ENCODE data around the gene GSTM4. TPM values are rescaled to one million over a fixed set of nuclear protein-coding genes. Genes with fewer than 3 reads are reported as not detected.

GSTM4 gene
- total RNA-seq, 2 donors from 2014 or later: 8.4 to 25.1 TPM

- peak overlapping the region; percentile 90 to 97 for H3K27ac Mint-ChIP-seq
- H3K27me3 Mint-ChIP-seq: peaks cover 0 to 3% of the 10 kb centered on the region in 2 donors
- DNase-seq (ENCODE audit: low spot score): peak; percentile 97
- no peaks in the 10 kb centered on the region for H3K36me3 Mint-ChIP-seq
- peak overlapping the region; percentile 92 for H3K4me3 Mint-ChIP-seq
- peak; percentile 90 for ATAC-seq
- H3K4me1 Mint-ChIP-seq (ENCODE audit: low read depth in 2 of 2): peaks cover 46 to 57% of the 10 kb centered on the region in 2 donors
- no peaks in the 10 kb centered on the region for H3K9me3 Mint-ChIP-seq
Observed at GRCh38 chr1:109620841-109621286, 35.0 kb upstream of the GSTM4 start.

GRCh38 chr1:109621379-109622136 lies 34.3 kb upstream of the GSTM4 start:
- peaks cover 0 to 3% of the 10 kb centered on the region in 2 donors for H3K27me3 Mint-ChIP-seq
- peak overlapping the region; percentile 90 to 97 for H3K27ac Mint-ChIP-seq
- peak overlapping the region; percentile 92 for H3K4me3 Mint-ChIP-seq
- DNase-seq (ENCODE audit: low spot score) (no peak), ATAC-seq (peak in 1 of 2 donors; percentile 44)
- no peaks in the 10 kb centered on the region for H3K36me3 Mint-ChIP-seq
- H3K9me3 Mint-ChIP-seq: no peaks in the 10 kb centered on the region
- peaks cover 39 to 53% of the 10 kb centered on the region in 2 donors for H3K4me1 Mint-ChIP-seq (ENCODE audit: low read depth in 2 of 2)

GRCh38 chr1:109622137-109622892 lies 33.6 kb upstream of the GSTM4 start:
- DNase-seq (ENCODE audit: low spot score): no peak
- no peaks in the 10 kb centered on the region for H3K9me3 Mint-ChIP-seq
- H3K27me3 Mint-ChIP-seq: peaks cover 0 to 3% of the 10 kb centered on the region in 2 donors
- H3K36me3 Mint-ChIP-seq: no peaks in the 10 kb centered on the region
- peak overlapping the region; percentile 90 to 97 for H3K27ac Mint-ChIP-seq
- no peak for ATAC-seq
- peak overlapping the region; percentile 92 for H3K4me3 Mint-ChIP-seq
- peaks cover 31 to 47% of the 10 kb centered on the region in 2 donors for H3K4me1 Mint-ChIP-seq (ENCODE audit: low read depth in 2 of 2)

GRCh38 chr1:109622895-109623294 lies 33.0 kb upstream of the GSTM4 start:
- H3K27ac Mint-ChIP-seq: peak overlapping the region in 1 of 2 donors; percentile 90
- no peak for DNase-seq (ENCODE audit: low spot score)
- H3K36me3 Mint-ChIP-seq: no peaks in the 10 kb centered on the region
- H3K9me3 Mint-ChIP-seq: no peaks in the 10 kb centered on the region
- no peaks in the 10 kb centered on the region for H3K27me3 Mint-ChIP-seq
- ATAC-seq: no peak
- peaks cover 28 to 43% of the 10 kb centered on the region in 2 donors for H3K4me1 Mint-ChIP-seq (ENCODE audit: low read depth in 2 of 2)
- peak overlapping the region; percentile 92 for H3K4me3 Mint-ChIP-seq

DNA sequence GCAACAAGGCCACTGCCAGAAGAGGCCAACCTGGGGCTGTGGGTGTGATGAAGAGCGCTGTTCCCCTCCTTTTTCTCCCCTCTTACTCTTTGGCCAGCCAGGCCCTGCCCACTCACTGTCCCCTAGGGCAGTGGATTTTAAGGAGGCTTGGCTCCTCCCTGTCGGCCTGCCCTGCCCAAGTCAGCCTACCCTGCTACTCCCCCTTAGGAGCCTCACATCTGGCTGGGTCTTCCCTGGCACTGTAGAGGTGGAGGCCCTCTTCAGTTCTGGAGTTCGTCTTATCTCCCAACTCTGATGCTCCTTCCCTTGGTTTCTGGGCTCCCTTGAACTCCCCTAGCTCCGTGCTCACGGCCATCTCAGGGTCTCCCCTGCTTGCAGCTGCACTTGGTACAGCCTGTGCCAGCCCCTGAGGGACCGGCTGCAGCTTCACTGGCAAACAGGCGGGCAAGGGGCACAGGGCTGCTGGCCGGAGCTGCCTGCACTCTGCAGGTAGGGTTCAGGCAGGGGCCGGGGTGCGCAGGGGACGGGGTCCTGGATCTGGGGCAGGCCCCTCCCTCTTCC lies 32.2 kb upstream of the GSTM4 start:
- Mint-ChIP-seq H3K4me1 (ENCODE audit: low read depth in 2 of 2) (peaks cover 24 to 40% of the 10 kb centered on the region in 2 donors), H3K27me3 (no peaks in the 10 kb centered on the region), H3K27ac (peak overlapping the region; percentile 14 to 90), H3K9me3 (no peaks in the 10 kb centered on the region), H3K36me3 (no peaks in the 10 kb centered on the region), H3K4me3 (peak overlapping the region; percentile 15)
- ATAC-seq: no peak
- no peak for DNase-seq (ENCODE audit: low spot score)

DNA sequence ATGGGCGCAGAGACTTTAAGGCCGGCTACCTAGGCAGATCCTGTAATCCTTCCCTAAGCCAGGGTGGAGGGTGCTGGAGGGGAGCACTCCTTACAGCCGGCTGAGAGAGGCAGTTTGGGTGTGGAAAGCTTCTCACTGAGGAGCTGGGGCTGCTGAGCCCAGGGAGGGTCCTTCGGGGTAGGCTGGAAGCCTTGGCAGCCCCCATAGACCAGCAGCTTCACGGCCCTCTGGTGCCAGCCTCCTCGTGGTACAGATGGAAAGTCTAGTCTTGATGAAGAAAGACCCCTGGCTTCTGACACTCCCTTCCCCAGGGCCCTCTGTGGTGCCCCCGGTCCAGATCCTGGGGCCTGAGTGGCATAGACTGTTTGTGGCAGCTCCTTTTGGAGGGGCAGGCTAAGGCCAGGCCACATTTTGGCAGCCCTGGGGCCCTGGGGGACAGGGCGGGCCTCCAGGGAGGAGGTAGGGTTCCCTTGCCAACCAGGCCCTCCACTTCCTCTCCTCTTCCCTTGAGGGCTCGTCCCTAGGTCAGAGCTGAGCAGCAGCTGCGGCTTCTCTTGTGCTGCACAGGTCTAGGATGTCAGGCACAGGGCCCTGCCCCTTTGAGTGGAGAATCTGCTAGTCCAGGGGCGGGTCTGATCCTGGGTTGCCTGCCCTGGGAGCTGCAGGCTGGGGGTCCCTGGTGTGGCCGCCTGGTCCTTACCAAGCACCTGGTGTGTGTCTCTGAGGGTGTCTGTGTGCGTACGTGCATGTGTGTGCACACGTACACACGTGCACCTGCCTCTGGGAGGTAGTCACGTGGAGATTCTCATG lies 31.5 kb upstream of the GSTM4 start:
- DNase-seq (ENCODE audit: low spot score) (no peak), ATAC-seq (no peak)
- peaks cover 16 to 33% of the 10 kb centered on the region in 2 donors for H3K4me1 Mint-ChIP-seq (ENCODE audit: low read depth in 2 of 2)
- no peaks in the 10 kb centered on the region for H3K36me3 Mint-ChIP-seq
- H3K27ac Mint-ChIP-seq: peak overlapping the region; percentile 14 to 90
- no peaks in the 10 kb centered on the region for H3K9me3 Mint-ChIP-seq
- no peak overlapping the region for H3K4me3 Mint-ChIP-seq
- H3K27me3 Mint-ChIP-seq: no peaks in the 10 kb centered on the region

DNA sequence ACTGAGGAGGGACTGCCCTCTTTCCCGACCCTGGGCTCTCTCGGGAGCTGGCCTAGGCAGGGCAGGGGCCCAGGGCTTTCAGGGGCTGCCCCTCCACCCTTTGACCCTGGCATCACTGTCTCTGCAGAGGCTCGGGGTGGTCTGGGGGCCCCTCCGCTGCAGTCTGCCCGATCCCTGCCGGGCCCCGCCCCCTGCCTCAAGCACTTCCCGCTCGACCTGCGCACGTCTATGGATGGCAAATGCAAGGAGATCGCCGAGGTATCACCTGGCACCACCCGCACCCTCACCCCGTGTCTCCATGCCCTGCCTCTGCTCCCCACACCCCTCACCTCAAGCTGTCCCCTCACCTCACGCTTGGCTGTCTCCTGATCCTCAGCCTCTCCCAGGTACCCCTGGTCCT lies 30.7 kb upstream of the GSTM4 start:
- H3K27me3 Mint-ChIP-seq: no peaks in the 10 kb centered on the region
- no peaks in the 10 kb centered on the region for H3K36me3 Mint-ChIP-seq
- H3K27ac Mint-ChIP-seq: no peak overlapping the region
- H3K4me3 Mint-ChIP-seq: no peak overlapping the region
- no peak for DNase-seq (ENCODE audit: low spot score)
- no peak for ATAC-seq
- H3K9me3 Mint-ChIP-seq: no peaks in the 10 kb centered on the region
- H3K4me1 Mint-ChIP-seq (ENCODE audit: low read depth in 2 of 2): peaks cover 12 to 25% of the 10 kb centered on the region in 2 donors

DNA sequence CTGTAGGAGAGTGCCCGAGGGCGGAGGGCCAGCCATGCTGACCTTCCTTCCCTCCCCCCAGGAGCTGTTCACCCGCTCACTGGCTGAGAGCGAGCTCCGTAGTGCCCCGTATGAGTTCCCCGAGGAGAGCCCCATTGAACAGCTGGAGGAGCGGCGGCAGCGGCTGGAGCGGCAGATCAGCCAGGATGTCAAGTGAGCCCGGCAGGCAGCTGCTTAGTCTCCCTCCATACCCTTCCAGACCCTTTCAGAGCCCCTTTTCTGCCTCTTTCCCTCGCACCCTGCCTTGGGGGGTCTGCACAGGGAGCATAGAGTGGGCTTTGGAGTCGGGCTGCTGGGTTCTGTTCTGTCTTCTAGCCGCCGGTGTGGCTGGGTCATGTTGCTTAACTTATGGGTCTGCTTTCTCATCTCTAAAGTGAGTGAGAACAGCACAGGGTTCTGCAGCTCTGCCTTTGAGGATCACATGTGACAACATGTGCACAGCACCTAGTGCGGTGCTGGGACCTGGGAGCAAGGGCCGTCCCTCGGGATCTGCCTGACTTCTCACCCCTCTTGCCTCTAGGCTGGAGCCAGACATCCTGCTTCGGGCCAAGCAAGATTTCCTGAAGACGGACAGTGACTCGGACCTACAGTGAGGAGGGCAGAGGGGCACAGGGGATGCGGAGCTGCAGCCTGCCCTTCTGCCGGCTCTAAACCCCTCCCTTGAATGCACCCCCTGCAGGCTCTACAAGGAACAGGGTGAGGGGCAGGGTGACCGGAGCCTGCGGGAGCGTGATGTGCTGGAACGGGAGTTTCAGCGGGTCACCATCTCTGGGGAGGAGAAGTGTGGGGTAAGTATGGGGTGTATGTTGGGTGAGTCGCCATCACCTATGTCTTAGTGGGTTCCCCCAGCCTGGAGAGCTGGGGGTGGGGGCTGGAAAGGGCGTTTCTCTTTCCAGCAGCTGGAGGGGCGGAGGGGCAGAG lies 30.0 kb upstream of the GSTM4 start:
- ATAC-seq: no peak
- Mint-ChIP-seq H3K4me3 (no peak overlapping the region), H3K4me1 (ENCODE audit: low read depth in 2 of 2) (peaks cover 12 to 19% of the 10 kb centered on the region in 2 donors), H3K27ac (no peak overlapping the region), H3K36me3 (no peaks in the 10 kb centered on the region), H3K27me3 (no peaks in the 10 kb centered on the region), H3K9me3 (no peaks in the 10 kb centered on the region)
- no peak for DNase-seq (ENCODE audit: low spot score)

DNA sequence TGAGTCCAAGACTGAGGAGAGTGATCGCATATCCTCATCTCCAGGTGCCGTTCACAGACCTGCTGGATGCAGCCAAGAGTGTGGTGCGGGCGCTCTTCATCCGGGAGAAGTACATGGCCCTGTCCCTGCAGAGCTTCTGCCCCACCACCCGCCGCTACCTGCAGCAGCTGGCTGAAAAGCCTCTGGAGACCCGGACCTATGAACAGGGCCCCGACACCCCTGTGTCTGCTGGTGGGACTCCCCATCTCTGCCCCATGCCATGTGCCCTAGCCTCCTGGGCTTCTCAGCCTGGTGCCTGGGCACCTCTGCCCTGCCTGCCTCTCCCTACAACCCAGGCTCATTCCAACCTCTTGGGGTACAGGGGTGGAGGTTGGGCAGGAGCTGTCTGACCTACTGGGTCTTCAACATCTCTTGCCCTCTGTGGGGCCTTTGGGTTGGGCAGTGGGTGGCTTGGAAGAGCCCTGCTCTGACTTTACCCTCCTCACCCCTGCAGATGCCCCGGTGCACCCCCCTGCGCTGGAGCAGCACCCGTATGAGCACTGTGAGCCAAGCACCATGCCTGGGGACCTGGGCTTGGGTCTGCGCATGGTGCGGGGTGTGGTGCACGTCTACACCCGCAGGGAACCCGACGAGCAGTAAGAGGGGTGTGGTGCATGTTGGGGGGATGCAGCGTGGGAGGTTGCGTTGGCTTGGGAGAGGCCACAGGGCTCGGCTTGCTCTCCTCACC lies 29.1 kb upstream of the GSTM4 start:
- Mint-ChIP-seq H3K4me3 (no peak overlapping the region), H3K27me3 (no peaks in the 10 kb centered on the region), H3K27ac (no peak overlapping the region), H3K36me3 (no peaks in the 10 kb centered on the region), H3K4me1 (ENCODE audit: low read depth in 2 of 2) (peaks cover 8 to 11% of the 10 kb centered on the region in 2 donors), H3K9me3 (no peaks in the 10 kb centered on the region)
- ATAC-seq: peak in 1 of 2 donors; percentile 4
- DNase-seq (ENCODE audit: low spot score): no peak

DNA sequence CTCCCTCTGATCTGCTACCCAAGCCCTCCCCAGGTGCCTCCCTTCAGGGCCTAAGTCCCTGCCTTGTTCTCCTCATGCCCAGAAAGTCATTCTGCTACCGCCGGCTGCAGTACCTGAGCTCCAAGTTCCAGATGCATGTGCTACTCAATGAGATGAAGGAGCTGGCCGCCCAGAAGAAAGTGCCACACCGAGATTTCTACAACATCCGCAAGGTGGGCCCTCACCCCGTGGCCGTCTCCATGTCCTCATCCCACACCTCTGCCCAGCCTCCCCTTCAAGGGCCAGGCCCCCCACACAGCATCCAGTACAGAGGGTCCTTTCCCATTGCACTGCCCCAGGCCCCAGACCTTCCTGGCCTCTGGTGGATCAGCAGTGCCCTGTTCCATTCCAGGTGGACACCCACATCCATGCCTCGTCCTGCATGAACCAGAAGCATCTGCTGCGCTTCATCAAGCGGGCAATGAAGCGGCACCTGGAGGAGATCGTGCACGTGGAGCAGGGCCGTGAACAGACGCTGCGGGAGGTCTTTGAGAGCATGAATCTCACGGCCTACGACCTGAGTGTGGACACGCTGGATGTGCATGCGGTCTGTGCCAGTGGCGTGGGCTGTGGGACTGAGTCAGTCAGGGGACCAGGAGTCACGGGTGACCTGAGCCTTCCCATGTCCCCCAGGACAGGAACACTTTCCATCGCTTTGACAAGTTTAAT lies 28.1 kb upstream of the GSTM4 start:
- Mint-ChIP-seq H3K4me3 (no peak overlapping the region), H3K36me3 (no peaks in the 10 kb centered on the region), H3K27me3 (no peaks in the 10 kb centered on the region), H3K9me3 (no peaks in the 10 kb centered on the region), H3K27ac (no peak overlapping the region), H3K4me1 (ENCODE audit: low read depth in 2 of 2) (peaks cover 0 to 3% of the 10 kb centered on the region in 2 donors)
- no peak for ATAC-seq
- no peak for DNase-seq (ENCODE audit: low spot score)

- Mint-ChIP-seq H3K36me3 (no peaks in the 10 kb centered on the region), H3K4me1 (ENCODE audit: low read depth in 2 of 2) (peaks cover 0 to 3% of the 10 kb centered on the region in 2 donors), H3K4me3 (no peak overlapping the region), H3K9me3 (no peaks in the 10 kb centered on the region), H3K27me3 (no peaks in the 10 kb centered on the region), H3K27ac (no peak overlapping the region)
- no peak for DNase-seq (ENCODE audit: low spot score)
- ATAC-seq: no peak
Observed at GRCh38 chr1:109628540-109629321, 27.2 kb upstream of the GSTM4 start.

Measured in natural killer cell treated with Interleukin-12 subunit alpha and Interleukin-12 subunit beta and Interleukin-15 and Interleukin-18, amount 100 ng/mL, for 72 hours (primary cell).